ENCODE results near the gene PRIMA1.

Gene PRIMA1

DNA sequence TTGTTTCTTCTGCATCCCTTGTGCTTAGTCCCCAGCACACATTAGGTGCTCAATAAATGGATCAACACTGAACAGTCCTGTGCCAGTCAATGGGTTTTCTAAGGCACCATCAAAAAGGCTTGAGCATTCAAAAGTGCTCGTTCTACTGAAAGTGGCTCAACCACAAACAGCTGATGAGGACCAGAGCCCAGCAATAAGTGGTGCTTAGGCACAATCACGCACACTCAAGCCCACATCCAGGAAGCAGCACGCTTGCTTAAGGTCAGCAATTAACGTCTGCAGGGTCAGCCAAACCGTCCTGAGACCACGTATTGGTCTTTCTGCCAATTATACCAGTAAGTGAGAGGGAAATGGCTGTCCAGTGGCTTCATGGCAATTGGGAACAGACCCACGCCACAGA is 56.5 kb downstream of the PRIMA1 start:
- DNase-seq (ENCODE audit: low read depth), result no peak

DNA sequence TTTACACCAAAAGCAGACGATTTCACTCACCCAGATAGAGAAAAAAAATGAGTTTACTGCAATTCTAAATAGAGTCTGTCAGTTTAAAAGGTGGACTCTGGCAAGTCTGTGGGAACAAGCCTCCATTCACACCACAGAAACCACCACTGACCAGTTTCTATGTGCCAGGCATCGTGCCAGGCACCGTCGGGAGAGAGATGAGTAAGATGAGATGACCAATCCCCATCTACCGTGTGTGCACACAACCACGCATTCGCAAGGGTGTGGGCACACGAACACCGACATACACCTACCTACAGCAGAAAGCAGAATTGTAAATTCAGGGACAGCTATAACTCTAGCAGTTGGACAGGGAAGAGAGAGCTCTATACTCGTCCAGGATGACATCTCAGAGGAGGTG is 58.3 kb downstream of the PRIMA1 start:
- no peak for DNase-seq (ENCODE audit: low read depth)

DNA sequence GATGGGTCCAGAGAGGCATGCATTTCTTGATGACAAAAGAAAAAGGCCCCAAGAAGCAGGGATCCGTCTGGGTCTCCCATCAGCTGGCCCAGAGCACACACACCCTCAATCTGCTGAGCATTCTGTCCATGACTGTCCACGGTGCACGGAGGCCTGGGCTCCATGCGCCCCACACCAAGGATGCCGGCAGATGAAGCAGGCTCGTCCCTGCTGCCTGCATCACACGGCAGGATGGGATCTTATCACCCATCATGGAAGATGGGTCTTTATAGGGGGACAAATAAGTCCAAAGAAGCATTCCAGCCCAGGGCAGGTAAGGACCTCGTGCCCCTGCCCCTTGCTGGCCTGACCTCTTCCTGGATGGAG is 59.7 kb downstream of the PRIMA1 start:
- DNase-seq (ENCODE audit: low read depth), result no peak

GRCh38 chr14:93727917-93728650 is 60.2 kb downstream of the PRIMA1 start:
- DNase-seq (ENCODE audit: low read depth), result no peak

DNA sequence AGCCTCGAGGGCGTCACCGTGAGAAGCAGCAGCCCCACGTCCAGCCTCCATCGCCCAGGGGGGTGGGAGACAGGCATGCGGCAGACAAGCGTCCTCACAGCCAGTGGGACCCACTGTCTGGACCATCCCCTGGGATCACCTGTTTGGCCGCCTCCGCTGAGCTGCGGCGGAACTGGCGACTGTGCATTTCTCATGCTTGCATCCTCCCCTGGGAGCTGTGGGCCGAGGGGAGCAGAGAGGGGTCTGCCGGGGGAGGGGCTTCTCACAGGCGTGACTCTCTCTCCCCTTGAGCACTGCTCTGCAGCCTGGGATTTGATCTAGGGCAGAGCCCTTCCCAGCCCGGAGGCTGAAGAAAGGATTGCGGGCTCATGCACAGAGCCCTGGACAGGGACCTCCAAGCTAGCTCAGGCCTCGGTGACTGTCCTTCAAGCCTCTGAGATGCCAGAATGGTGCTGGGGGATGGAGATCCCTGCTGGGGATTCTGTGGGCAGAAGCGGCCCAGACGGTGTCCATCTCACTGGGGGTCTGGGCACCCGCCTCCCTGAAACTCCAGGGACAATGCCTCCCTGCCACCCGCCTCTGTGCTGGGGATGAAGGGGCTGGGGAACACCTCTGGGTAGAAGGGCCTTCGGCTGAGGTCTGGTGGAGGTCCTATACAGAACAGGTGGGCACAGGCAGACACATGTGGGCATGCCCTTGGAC is 61.1 kb downstream of the PRIMA1 start:
- DNase-seq (ENCODE audit: low read depth), result no peak

- no peak for DNase-seq (ENCODE audit: low read depth)
These were observed 62.3 kb downstream of the PRIMA1 start for GRCh38 chr14:93725993-93726392.

GRCh38 chr14:93725002-93725582 is 63.2 kb downstream of the PRIMA1 start:
- no peak for DNase-seq (ENCODE audit: low read depth)

- DNase-seq (ENCODE audit: low read depth), result no peak
These were observed 65.3 kb downstream of the PRIMA1 start for GRCh38 chr14:93723001-93723400.

DNA sequence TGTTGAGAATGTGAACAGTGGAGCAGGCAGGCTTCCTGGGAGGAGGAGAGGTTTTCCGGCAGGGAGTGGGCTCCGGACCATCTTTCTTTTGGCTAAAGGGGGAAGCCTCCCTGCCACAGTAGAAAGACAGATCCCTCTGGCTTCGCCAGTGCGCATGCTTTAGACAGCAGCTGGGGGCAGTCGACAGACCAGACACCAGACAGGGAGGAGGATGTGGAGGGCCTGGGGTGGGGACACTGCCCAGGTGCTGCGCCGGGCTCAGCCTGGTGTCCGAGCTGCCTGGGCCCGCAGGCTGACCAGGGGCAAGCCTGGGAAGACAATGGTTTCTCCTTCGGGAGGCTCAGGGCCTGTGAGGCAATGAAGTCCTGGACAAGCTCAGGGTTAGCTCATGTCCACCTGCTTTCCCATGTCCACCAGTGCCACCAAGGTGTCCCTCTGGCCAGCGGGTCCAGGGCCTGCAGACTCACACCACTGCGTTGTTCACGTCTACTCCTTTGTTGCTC is 67.3 kb downstream of the PRIMA1 start:
- no peak for DNase-seq (ENCODE audit: low read depth)

- no peak for DNase-seq (ENCODE audit: low read depth)
These were observed 68.0 kb downstream of the PRIMA1 start for GRCh38 chr14:93720076-93720815.

DNA sequence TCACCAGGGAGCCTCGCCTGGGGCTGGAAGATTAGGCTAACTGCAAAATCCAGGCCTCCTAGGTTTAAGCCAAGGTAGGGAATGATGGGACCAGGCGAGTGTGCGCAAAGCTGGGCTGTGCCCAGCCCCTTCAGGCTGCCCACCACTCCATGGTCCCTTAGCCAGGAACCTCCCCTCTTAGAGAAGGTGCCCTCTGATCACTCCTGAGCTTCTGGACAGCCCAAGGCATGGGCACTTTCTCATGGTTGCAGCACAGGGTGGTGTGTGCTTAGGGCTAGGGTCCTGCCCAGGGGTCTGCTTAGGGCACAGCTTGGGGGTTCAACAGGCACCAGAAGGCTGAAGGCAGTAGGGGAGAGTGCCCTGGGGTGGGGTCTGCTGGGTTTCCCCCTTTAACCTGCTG is 69.0 kb downstream of the PRIMA1 start:
- no peak for DNase-seq (ENCODE audit: low read depth)

- DNase-seq (ENCODE audit: low read depth), result no peak
These were observed 70.5 kb downstream of the PRIMA1 start for GRCh38 chr14:93717668-93718320.

DNA sequence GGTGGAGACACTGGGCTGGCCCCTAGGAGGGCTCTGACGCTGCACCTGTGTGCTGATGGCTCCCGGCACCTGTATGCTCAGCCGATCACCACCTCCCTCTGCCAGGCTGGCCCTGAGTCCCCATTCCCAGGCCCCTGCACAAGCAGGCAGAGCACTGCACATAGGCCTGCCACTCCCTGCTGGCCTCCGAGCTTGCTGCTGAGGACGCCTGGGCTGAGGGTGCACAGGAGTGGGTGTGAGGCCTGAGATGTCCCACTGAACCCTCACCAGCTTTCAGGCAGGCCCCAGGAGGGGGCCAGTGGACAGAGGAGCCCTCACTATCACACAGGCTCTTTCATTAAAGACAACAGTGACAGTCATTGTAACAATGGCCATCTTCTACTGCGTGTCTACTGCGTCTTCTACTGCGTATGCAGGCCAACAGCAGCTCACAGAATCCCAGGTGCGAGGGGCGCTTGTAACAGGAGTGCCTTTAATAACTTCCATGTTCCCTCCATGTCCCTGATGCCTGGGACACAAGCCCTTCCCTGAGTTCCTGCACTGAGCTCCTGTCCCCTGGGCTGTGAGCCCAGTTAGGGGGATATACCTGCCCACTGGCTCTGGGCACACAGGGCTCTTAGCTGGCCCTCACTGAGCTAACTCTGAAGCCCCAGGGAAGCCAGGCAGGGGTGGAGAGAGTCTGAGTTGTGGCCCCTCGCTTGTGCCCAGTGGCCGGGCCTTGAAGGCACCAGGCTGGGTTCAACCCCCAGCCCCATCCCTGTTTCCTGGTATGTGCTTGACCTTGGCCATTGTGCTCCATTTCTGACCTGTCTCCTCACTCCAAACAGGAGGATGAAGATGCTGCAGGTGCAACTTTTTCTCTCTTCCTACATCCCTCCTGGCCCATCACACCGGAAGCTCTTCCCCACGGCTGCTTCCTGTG is 71.3 kb downstream of the PRIMA1 start:
- no peak for DNase-seq (ENCODE audit: low read depth)

DNA sequence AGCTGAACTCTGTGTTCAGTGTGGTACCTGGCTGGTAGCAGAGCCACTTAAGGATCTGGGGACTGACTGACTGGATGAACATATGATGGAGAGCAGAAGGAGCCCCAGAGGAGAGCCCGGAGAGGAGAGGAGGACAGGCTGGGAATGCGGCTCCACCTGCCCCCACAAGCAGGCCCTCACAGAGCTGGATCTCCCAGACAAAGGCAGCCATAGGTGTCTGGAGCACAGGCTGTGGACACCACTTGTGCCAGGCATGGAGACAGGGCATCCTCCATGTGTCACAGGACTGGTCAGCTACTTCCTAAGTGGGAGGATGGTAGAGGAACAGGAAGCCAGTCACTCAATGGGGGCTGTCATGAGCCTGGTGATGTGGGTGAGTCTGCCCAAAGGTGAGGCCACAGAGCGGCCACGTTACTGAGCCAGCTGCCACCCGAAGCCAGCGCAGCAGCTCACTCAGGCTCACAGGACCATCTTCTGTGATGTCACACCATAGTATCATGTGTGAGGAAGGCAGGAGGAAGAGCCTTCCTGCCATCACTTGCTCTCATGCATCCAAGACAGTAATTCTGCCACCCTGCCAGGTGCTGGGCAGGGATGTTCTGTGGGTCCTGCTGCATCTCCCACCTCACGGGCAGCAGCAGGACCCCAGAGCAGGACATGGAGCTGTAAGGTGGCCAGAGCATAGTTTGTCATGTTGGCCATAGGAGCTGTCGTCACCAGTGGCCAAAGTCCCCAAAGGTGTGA is 72.1 kb downstream of the PRIMA1 start:
- no peak for DNase-seq (ENCODE audit: low read depth)

DNA sequence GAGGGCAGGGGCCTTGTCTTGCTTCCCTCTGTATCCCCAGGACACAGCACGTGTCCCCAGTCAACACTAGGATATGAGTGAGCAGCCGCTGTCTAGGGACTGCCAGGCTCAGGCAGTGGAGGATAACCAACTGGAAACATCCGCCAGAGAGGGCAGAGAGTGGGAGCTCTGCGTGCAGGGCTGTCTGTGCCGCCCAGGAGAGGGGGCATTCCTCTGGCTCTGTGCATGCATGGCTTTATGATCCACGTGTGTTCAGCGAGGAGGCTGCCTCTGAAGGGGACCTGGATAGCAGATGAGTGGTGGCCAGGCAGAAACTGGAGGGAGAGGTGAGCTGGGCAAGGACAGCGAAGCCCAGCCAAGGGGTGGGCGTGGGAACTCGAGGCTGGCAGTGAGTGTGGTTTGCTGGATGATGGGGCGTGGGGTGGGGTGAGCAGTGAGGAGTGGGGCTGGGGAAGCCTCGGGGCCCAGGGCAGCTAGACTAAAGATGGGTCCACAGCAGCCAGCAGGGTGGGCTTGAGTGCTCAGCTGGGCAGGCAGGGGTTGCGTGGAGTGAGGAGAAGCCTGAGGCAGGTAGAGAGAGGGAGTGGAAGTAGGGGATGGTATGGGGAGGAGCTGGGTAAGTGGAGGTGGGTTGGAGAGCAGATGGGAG is 72.9 kb downstream of the PRIMA1 start:
- DNase-seq (ENCODE audit: low read depth), result no peak

GRCh38 chr14:93714605-93715004 is 73.7 kb downstream of the PRIMA1 start:
- DNase-seq (ENCODE audit: low read depth), result no peak

DNA sequence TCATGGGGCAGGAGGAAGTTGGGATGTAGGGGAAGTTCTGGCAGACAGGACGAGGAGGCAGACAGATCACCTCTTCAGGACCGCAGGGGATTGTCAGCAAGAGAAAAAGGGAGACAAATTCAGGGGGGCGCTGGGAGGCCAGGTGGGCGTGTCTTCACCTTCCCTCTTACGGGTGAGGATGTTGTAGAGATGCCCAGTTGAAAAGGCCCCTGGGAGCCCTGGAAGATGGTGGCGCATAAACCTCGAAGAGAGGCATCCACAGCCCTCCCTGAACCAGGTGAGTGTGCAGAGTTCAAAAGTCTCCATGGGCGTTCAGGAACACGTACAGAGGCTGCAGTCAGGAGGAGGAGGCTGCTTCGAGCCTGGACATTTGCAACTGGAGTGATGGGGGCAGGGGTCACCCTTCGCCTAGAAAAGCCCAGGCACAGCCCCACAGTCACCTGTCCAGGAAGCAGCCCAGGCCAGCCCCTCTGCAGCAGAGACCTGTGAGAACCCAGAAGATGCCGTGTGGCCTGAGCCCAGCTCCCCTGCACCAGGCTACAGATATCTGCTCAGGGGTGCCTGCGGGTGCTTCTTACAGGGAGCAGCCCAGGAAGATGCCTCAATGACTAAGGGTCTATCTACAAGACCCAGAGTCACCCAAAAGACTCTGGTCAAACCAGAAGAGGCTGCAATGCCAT is 74.4 kb downstream of the PRIMA1 start:
- no peak for DNase-seq (ENCODE audit: low read depth)

GRCh38 chr14:93712838-93713724 is 75.2 kb downstream of the PRIMA1 start:
- DNase-seq (ENCODE audit: low read depth), result no peak
